HG03342 (cell line): ENCODE measurements around the gene CCPG1.

ENCODE experiments used
- ATAC-seq: cut with Tn5 transposase; IDR thresholded peaks from one replicate; pipeline ENCODE4 v1.9.1; 2021; ENCODE audit warnings: mild to moderate bottlenecking, moderate library complexity; ENCODE audit not compliant: unreplicated experiment

CCPG1 gene

DNA sequence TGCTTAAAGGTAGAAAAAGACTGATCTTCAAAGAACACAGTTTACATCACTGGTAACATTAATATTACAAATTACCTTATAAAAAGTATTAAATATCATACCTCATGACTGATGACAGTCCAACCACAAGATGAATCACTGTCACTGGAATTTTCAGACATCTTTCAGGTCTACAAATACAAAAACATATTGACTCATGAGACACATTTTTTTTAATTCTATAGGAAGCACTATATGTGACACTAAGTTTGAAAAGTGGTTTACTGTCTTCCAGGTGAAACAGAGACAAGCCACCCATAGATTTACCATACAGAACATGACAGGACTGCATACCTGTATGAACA lies 18.9 kb downstream of the CCPG1 start:
- ATAC-seq = no peak

DNA sequence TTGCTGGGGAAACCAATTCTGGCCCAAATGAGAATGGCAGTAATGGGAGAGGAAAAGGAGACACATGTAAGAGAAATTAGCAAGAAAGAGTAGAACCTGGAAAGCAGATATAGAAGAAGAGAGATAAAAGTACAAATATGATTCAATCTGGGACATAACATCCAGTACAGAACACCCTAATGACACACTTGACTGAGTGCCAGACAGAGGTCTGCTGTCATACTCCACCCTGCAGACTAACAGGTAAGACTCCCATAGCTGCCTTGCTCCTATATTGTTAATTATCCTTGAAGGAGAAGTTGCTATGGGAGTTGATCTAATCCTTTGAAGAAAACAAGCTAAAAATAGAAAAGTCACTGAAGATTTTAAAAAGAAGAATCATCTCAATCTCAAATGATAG lies 21.1 kb downstream of the CCPG1 start:
- no peak for ATAC-seq

DNA sequence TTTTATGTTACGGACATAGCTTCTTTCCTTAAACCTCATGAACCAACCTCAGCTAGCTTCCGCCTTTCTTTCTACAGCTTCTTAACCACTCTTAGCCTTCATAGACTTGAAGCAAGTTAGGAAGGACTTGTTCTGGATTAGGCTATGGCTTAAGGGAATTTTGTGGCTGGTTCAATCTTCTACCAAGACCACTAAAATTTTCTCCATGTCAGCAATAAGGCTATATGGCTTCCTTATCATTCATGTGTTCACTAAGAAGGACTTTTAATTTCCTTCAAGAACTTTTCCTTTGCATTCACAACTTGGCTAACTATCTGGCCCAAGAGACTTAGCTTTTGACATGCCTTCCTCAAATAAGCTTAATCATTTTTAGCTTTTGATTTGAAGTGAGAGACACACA lies 24.5 kb downstream of the CCPG1 start:
- ATAC-seq = no peak

DNA sequence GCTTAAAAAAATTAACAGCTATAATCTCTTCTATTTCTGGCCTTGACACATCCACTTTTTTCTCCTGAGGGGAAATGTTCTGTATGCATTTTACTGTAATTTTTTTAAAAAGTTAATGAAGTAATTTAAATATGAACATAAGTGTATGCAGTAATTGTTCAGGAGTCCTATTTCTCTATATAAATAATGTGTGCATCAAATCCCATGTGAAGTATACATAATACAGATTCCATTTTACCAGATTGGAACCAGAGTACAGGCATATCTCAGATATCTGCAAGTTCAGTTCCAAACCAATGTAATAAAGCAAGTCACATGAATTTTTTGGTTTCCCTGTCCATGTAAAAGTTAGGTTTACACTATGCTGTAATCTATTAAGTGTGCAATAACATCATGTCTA lies 26.6 kb downstream of the CCPG1 start:
- ATAC-seq = no peak

DNA sequence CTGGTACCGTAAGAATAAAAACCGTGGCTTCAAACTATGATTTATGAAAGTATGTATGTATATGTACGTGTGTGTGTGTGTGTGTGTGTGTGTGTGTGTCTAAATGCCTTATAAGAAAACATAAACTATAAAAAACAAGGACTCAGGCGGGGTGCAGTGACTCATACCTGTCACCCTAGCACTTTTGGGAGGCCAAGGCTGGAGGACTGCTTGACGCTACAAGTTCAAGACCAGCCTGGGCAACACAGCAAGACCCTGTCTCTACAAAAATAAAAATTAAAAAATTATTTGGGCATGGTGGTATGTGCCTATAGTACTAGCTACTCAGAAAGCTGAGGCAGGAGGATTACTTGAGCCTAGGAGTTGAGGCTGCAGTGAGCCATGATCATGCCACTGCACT lies 29.1 kb downstream of the CCPG1 start:
- ATAC-seq = no peak

DNA sequence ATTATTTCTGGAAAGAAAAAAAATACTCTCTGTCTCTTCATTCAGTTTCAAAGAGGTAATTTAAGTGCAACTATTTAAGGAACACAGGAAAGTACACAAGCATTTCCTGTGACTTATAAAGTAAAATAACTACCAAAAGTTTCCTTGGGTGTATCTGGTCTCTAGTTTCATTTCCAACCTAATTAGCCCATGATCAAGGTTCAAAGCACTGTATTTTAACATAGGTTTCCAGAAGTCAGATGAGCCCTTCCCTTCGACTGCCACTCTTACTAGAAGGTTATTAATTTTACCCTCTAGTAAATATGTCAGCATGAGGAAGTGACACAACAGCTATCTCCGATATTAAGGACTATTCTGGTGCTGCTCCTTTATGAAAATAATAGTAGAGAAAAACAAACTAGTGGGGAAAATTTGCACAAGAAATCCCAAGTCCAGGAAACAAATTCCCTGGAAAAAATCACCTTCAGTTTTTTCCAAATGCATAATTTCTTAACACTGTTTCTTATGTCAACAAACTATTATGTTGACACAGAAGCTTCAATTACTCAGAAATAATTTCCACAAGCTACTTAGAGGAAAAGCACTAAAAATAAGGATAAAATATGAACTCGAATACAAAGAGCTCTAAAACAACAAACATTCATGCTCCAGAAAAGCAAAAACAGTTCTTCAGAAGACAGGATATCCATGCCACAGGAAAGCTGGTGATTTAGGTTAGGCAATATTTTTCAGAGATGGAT lies 35.3 kb downstream of the CCPG1 start:
- ATAC-seq = no peak

DNA sequence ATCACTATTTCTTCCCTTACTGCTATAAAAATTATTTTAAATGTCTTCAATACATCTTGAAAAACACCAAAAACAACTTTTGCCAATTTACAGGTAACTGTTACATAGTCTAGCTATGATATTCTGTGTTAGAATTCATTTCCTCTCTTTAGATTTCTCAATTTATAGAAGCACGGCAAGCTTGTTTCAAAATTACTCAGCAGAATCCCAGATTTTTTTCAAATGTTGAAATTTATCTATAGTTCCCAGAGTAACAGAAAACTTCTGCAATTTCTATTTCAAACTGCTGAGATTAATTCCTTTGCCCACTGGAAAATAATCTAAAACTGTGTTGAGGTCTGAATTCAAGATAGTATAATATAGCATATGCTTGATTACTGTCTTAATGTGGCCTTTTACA lies 41.2 kb downstream of the CCPG1 start:
- no peak for ATAC-seq

DNA sequence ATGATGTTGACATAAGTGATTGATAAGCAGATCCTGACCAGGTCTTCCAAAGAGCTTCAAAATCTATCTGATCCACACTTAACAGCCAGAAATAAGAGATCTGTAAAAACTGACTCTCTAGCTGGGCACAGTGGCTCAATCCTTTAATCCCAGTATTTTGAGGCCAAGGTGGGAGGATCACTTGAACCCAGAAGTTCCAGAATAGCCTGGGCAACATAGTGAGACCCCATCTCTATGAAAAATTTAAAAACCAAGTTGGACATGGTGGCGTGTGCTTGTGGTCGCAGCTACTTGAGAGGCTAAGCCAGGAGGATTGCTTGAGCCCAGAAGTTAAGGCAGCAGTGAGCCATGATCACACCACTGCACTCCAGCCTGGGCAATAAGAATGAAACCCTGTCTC lies 45.5 kb downstream of the CCPG1 start:
- no peak for ATAC-seq

DNA sequence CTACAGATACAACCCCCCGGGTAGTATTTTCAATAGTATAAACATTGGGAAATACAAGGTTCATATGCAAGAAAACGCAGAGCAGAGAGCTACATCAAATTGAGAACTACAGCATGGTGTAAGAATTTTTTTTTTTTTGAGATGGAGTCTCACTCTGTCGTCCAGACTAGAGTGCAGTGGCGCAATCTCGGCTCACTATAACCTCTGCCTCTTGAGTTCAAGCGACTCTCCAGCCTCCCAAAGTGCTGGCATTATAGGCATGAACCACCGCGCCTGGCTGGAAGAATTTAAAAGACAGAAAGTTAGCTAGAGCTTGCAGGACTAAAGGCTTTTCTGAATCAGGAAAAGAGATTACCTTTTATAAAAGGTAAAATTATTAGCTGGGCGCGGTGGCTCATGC lies 47.1 kb downstream of the CCPG1 start:
- ATAC-seq = no peak

DNA sequence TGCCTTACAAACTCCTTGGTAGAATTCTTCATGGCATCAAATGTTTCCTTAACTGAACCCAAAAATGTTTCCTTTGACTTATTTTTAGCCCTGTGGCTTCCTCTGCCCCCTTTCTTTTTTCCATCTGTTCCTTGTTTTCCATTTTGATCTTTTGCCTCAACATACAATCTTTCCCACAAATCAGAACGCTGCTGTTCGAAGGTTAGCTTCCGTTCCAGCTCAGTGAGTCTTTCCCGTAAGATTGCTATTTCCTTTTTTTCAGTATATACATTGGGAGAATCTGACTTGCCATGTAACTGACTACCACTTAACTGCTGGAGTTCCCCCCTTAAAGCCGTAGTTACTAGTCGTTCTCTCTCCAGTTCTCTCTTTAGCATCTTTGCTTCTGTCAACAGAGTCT lies 47.9 kb downstream of the CCPG1 start:
- no peak for ATAC-seq

DNA sequence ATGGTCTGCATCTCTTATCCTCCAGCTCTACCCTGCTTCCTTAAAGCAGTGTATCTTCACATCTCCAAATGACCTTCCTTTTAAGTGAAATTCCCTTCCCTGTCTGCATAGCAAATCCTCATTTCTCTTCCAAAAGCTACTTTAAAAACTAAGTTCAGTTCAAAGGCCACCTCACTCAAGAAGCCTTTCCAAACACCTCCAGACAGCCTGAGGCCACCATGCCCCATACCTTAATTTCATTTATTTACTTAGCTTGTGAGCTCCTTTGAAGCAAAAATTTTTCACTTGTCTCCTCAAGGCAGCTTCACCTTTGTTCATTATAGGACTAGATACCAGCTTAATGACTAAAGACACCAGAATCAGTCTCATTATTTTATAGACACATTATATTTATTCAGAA lies 49.7 kb downstream of the CCPG1 start:
- ATAC-seq = no peak

DNA sequence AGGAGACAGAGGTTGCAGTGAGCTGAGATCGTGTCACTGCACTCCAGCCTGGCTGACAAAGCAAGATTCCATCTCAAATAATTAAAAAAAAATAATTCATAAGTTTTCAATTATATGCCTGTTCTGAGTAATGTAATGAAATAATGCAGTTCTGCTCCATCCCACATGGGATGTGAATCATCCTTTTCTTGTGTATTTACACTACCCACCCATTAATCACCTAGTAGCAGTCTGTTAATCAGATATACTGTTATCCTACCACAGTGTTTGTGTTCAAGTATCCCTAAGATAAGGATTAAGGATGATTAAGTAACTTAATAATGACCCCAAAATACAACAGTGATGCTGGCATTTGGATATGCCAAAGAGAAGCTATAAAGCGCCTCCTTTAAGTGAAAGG lies 50.4 kb downstream of the CCPG1 start:
- ATAC-seq = no peak

DNA sequence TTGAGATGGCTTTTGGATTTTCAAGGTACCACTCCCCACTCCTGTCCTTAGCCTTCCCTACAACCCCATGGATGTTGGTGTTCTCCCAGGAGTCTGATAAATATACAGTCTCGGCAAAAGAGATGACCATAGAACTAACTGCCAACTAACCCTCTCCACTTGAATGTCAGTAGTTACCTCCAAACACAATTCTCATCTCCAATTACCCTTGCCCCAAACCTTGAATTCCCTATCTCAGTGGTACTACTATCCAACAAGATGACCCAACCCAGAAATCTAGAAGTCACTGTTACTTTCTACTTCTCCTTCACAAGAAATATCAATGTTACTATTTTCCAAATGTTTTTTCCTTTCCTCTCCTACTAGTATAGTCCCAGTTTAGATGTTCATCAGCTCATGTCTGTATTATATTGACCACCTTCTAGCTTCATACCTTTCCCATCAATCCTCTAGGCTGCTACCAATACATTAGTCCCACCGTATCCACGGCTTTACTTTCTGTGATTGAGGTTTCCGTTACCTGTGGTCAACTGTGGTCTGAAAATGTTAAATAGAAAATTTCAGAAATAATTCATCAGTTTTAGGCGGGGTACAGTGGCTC lies 51.1 kb downstream of the CCPG1 start:
- ATAC-seq = no peak

DNA sequence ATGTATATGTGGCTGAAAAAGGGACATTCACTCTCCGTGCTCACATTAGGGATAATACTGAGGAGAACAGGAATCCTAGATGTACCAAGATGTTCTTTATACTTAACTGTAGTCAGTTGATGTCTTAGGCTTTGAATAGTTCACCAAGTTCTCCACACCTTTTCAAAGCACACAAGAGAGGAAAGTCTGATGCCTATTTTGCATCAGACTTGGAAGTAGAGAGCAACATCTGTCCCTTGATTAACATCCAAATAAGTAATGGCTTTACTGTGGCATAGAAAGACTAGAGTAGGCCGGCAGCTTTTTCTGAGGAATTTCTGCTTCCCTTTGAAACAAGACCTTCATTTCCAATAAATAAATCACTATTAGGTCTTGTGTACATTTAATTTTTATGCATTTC lies 55.1 kb downstream of the CCPG1 start:
- ATAC-seq = no peak

DNA sequence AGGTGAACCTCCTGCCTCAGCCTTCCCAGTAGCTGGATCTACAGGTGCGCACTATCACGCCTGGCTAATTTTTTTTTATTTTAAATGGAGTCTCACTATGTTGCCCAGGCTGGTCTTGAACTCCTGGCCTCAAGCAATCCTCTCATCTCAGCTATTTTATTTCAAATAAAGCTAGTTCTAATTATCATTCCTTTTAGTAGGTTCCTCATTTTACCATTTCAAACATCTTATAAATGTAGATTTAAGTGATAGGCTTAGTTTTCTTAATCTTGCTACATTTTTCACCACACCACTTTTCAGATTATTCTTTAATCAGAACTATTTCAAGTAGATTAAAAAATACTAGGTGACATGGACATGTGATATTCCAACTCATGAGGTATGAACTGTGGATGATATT lies 58.9 kb downstream of the CCPG1 start:
- ATAC-seq = no peak

DNA sequence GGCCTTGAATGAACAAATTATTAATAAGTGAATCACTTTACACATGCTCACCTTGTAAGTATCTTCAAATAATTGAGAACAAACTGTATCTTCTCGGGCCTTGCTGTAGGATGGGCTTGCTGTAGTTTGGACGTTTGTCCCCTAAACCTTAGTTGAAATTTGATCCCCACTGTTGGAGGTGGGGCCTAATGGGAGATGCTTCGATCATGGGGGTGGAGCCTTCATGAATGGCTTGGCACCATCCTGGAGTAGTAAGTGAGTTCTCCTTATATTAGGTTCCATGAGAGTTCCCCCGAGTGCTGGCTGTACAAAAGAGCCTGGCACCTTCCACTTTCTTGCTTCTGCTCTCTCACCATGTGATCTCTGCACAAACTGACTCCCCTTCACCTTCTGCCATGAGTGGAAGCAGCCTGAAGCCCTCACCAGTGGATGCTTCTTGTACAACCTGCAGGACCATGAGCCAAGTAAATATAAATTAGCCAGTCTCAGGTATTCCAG lies 59.8 kb downstream of the CCPG1 start:
- no peak for ATAC-seq

DNA sequence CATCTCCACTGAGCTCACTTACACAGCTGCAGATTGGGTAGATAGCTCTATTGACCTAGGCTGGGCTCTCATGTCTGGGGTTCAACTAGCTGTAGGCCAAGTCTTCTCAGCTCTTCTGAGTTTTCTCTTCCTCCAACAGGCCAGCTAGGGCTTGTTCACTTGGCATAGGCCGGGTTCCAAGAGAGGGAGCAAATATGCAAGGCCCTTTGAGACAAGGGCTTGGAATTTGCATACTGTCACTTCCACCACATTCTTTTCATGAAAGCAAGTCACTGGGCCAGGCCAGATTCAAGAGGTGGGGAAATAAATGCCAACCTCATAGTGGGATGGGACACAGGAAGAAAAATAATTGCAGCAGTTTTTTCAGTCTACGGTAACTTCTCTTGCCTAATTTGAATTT lies 64.0 kb downstream of the CCPG1 start:
- ATAC-seq = no peak

DNA sequence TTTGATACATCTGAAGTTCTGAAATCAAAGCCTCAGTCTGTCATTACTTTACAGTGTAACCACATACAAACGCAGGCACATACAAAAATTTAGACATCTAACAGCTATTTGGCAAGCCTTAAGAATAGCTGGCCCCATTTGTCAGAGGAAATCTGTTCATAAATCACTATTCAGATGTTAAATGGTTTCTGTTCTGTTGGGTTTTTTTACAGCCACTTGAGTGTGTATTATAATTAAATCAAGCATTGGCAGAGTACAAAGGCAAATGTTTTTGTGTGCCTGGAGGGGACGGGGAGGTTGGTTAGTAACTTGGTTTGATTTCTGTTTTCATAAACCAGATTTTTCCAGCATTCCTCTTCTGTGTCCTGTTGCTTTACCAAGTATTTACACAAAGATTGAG lies 65.0 kb downstream of the CCPG1 start:
- no peak for ATAC-seq

DNA sequence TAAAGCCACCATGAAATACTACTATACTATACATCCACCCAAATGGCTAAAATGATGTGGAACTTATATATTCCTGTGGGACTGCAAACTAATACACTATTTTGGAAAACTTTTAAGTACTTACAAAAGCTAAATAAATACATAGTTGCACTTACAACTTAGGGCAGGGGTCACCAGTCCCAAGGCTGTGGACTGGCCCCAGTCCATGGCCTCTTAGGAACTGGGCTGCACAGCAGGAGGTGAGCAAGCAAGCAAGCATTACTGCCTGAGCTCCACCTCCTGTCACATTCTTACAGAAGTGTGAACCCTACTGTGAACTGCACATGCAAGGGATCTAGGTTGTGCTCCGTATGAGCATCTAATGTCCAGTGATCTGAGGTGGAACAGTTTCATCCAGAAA lies 71.0 kb downstream of the CCPG1 start:
- no peak for ATAC-seq

DNA sequence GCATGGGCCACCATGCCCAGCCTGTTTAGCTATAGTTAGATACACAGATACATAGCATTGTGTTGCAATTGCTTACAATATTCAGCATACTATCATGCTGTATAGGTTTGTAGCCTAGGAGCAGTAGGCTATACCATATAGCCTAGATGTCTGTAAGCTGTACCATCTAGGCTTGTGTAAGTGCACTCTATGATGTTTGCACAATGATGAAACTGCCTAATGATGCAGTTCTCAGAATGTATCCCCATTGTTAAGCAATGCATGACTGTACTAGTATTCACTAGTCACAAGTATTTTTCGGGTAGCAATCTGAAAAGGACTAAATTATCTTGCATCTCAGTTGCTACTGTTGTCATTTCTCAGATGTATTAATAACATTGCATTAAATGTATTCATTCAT lies 73.2 kb downstream of the CCPG1 start:
- no peak for ATAC-seq

DNA sequence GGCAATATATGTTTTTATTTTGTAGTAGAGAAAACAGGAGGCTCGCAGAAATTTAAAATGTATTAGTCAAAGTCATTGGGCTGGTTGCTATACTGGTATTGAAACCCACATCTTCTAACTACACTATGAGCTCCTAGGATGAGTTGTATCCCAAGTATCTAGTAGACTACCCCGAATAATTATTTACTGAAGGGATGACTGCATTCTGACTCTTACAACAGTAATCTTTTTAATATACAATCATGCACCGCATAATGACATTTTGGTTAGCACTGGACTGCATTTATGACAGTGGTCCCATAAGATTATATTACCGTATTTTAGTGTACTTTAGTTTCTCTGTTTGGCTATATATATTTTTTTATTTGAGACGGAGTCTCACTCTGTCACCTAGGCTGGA lies 73.8 kb downstream of the CCPG1 start:
- ATAC-seq = no peak

DNA sequence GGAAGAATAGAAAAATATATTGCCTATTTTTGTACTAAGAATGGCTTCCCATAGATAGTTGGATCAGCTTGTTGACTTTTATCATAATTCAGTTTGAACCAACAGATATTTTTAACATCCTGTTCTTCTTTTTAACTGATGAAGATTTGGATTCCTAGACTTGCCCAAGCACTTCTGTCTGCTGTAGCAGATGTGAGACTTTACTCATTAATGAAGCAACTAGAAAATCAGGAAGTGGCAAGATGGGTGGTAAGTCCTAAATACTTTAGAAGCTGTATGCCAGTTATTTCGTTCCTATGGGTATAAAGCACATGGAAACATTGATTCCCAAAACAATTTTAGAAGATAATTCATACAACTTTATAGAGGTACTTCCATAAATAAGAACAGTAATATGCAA lies 80.8 kb downstream of the CCPG1 start:
- no peak for ATAC-seq

DNA sequence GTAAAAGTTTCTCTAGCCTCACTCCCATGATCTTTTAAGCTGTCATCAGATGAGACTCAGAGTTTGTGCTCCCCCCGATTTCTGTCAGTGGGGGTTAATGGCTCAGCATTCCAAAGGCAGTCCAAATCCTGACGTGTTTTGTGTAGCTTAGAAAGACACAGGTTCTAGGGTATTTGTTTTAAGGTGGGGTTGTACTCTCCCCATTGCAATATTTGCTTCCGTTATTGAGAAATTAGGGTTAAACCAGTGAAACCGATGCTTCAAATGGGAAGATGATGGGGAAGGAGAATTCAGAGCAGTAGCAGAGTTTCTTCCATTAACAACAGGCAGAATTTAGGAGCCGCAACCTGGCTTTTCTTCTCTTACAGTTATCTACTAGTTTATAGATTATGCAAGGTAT lies 85.7 kb downstream of the CCPG1 start:
- ATAC-seq = no peak
